Measurements from ENCODE around the gene GAN. TPM values are rescaled to one million over a fixed set of nuclear protein-coding genes. Genes with fewer than 3 reads are reported as not detected.

Gene GAN
- total RNA-seq, 1 donor from 2014 or later, result 2.6 TPM

- no peaks in the 10 kb centered on the region for H3K4me1 ChIP-seq
- DNase-seq (ENCODE audit: low spot score in 2 of 2), result no peak
- no peak for TF ChIP-seq CTCF (IDR thresholded peaks at IDR 0.05)
Measured at GRCh38 chr16:81437865-81438264, 123.1 kb downstream of the GAN start.

More at GRCh38 chr16:81437865-81438264, 123.1 kb downstream of the GAN start:
- Histone ChIP-seq H3K4me3 (no peak overlapping the region), H3K36me3 (no peaks in the 10 kb centered on the region), H3K27me3 (no peaks in the 10 kb centered on the region), H3K9me3 (no peaks in the 10 kb centered on the region), H3K27ac (no peak overlapping the region)
- intact Hi-C loops (cut with DNase I), result no loop called here

Other genes starting within 250 kb of the GAN start
- gene C16orf46, start 237.7 kb upstream of the GAN start, total RNA-seq, result not detected
- gene GCSH, start 218.6 kb upstream of the GAN start, total RNA-seq, result 5.0 TPM
- gene BCO1, start 76.3 kb upstream of the GAN start, total RNA-seq, result not detected
- gene CMIP, start 129.8 kb downstream of the GAN start, total RNA-seq, result 110 TPM